Stimulated activated CD4-positive, alpha-beta T cell treated with anti-CD3 and anti-CD28 coated beads, Interleukin-15, amount 100 ng/mL, for 48 hours (primary cell): Measurements from ENCODE around the gene C1QTNF5.

ENCODE experiments used
- DNase-seq, 2 donors: peaks; one replicate each; pipeline ENCODE4 v3.0.0-alpha.2; 2020; ENCODE audit warnings: low read depth in 2 of 2

Gene C1QTNF5

DNA sequence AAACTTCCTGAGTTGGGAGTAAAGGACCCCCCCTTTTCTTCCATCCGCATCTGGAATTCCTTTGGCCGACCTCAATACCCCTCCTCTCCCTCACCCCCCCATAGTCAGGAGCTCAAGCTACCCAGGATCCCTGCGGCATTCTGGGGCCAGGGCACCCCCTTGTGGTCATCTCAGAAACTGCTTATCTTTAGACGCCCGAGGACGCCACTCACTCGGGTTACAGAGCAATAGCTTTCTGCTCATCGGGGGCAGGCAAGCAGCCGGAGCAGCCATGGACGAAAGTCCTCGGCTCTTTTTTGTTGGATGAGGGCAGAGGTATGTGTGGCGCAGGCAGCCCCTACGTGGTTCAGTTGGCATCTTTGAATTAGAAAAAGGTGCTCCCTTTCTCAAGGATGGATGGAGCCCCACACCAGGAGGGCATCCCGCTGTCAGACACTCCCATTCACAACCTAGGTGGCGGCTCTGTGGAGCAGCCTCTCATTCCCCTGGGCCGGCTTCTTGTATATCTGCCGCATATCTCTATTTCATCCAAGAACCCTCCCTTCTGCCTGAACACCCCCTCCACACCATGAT, 2.3 kb downstream of the C1QTNF5 start:
- DNase-seq, result peak in 1 of 2 donors; percentile 52

DNA sequence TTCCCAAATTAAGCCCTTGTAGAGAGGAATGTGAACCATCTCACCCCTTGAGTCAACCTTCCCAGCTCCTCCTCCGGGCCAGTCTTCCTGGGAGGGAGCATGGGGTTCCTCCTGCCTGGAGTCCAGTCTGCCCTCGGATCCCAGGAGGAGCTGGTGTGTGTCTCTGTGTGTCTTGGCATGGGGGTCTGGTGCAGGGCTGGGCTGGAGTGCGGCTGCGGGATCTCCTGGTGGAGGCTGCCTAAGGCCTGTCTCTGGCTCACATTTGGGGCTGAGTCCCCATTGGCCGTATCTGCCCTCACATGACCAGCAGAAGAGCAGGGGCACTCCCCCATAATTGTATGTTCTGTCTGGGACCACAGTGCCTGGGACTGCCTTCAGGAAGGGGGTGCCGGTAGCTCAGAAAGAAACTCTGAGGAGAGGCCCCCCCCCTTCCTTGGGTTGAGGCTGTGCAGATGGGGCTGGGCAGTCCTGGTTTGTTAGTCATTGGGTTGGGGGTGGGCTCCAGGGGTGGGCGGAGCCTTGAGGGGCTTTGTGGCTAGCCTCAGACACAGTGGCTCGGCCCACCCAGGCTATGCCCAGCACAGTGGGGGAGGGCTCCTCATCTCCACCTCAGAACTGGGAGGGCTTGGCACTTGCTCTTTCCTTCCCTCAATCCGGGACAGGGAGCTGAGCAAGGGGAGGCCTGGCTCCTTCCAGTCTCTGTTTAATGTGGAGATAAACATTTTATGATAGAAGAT, 2.9 kb downstream of the C1QTNF5 start:
- no peak for DNase-seq

DNA sequence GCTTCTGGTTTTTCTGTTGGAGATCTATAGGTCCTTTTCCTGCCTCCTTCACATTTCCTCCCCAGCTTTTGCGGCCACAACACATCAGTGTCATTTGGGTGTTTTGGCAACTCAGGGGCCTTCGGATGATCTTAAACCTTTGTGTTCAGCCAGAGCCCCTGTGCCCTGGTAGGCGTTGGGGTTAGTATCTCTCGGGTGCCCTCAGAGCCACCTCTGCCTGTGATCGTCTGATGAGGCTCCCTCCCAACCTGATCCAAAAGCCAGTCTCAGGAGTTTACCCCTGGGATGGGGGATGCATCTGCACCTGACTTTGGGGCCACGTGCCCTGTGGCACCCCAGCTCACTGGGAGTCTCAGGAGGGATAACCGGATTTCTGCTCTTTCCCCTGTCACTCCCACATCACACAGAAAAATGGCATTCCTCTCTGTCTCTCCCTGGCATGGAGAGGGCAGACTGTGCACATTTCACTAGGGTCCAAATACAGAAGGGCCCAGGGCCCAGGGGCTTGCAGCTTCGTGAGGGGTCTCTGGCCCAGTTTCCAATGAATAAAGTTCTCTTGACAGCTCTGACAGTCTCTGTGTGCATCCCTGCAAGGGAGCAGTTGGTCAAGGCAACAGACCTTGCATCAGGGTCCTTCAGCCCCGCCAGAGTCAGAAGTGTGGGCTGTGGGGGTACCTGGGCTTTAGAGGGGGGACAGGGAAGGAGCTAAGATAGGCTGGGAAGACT, 3.8 kb downstream of the C1QTNF5 start:
- DNase-seq, result no peak

DNA sequence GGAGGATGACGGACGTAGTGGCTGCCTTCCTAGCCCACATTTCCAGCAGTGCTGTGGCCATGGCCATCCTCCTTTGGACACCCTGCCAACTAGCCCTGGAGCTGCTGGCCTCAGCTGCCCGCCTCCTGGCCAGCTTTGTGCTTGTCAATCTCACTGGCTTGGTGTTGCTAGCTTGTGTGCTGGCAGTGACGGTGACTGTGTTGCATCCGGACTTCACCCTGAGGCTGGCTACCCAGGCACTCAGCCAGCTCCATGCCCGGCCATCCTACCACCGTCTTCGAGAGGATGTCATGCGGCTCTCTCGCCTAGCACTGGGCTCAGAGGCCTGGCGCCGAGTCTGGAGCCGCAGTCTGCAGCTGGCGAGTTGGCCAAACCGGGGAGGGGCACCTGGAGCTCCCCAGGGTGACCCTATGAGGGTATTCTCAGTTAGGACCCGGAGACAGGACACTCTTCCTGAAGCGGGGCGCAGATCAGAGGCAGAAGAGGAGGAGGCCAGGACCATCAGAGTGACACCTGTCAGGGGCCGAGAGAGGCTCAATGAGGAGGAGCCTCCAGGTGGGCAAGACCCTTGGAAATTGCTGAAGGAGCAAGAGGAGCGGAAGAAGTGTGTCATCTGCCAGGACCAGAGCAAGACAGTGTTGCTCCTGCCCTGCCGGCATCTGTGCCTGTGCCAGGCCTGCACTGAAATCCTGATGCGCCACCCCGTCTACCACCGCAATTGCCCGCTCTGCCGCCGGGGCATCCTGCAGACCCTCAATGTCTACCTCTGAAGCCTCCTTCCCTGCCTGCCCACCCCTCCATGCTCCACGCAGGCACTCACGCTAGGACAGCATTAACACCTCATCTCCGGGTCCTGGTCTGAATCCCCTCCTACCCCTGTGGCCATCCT, 4.8 kb downstream of the C1QTNF5 start:
- DNase-seq, result no peak

DNA sequence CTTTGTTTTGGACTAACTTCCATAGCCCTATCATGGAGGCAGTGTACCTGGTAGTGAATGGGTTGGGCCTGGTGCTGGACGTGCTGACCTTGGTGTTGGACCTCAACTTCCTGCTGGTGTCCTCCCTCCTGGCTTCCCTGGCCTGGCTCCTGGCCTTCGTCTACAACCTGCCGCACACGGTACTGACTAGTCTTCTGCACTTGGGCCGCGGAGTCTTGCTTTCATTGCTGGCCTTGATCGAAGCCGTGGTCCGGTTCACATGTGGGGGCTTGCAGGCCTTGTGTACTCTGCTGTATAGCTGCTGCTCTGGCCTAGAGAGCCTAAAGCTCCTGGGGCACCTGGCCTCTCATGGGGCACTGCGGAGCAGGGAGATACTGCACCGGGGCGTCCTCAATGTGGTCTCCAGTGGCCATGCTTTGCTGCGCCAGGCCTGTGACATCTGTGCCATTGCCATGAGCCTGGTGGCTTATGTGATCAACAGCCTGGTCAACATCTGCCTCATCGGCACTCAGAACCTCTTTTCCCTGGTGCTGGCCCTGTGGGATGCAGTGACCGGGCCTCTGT, 5.5 kb downstream of the C1QTNF5 start:
- no peak for DNase-seq

DNA sequence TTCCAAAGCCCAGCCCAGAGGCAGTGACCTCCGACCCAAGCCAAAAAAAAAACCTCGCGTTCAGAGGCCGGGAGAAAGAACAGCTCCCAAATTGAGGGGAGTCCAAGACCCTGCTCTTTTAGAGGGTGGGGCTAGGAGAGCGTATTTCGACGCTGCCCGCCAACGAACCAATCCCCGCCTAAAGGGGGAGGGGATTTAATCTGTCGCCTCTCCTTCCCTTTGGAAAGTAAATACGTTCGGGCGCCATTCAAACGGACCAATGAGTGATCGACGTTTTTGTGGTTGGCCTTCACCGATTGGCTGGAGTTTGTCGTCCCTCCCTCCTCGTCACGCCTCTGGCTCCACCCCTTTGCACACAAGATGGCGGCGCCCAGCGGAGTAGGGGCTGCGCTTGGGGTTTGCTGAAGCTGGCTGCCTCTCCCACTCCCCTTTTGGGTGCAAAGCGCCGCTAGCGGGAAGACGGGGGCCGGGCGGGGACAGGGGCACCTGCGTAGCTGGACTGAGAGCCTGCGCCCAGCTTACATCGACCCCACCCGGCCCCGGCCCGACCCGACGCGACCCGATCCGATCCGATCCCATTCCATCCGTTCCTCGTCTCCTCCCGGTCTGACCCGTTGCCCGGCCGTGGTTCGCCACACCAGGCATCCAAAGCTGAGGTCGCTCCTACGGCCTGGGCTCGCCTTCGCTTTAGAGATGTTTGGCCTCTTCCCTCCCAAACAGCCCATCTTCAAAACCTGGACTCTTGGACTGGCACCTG, 6.3 kb downstream of the C1QTNF5 start, which contains the start of gene RNF26:
TSS of gene RNF26 (plus strand) at position 354 of the 757 bp plus-strand sequence. CDS start 596 bp downstream, outside the sequence.
- peak; percentile 88 to 91 for DNase-seq

DNA sequence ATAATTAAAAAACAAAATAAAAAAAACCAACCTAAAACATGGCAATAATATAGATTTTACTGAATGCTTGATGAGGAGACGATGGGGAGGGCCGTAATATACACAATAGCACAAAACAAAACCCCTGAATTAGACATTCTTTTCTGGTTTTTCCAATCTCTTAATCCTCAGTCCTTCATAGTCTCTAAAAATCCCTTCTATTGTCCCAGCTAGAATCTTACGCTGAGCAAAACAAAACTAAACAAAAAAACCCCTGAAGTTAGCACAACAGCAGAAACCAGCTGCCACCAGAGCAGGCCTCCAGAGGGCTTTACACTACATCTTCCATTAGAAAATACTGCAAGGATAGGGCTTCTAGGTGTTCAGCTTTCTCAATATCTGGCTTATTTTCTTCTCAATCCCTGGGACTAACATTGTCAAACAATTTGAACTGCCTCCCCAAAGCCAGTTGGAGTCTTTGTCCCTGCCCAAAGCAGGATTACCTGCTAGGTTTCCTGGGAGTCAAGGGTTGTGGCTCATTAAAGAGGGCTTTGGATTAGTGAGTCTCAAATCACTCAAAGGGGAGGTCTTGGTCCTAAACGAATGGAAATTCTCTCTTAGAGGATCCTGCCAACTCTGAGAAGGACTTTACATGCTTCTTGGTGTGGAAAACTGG, 8.4 kb downstream of the C1QTNF5 start:
- DNase-seq, result no peak

DNA sequence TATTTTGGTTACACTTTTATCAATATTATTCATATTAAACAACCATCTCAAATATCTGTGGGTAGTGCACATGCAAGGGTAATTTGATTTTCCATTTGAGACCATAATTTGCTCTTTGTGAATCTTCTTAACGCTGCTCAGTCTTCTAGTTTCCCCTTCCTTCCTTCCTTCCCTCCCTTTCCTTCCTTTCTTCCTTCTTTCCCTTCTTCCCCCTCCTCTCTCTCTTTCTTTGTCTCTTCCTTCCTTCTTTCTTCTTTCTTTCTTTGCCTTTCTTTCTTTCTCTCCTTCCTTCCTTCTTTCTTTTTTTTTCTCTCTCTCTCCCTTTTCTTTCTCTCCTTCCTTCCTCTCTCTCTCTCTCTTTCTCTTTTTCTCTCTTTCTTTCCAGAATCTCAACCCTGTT, 10.4 kb downstream of the C1QTNF5 start:
- DNase-seq, result no peak

DNA sequence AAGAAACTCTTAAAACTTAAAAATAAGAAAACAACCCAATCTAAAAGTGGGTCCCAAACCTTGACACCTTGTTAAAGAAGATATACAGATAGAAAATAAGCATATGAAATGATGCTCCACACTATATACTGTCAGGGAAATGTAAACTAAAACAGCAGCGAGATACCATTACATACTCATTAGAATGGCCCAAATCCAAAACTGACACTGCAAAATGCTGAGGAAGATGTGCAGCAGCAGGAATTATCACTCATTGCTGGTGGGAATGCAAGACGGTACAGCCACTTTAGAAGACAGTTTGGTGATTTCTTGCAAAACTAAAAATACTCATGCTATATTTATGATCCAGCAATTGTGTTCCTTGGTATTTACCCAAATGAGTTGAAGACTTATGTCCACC, 11.4 kb downstream of the C1QTNF5 start:
- DNase-seq, result no peak

DNA sequence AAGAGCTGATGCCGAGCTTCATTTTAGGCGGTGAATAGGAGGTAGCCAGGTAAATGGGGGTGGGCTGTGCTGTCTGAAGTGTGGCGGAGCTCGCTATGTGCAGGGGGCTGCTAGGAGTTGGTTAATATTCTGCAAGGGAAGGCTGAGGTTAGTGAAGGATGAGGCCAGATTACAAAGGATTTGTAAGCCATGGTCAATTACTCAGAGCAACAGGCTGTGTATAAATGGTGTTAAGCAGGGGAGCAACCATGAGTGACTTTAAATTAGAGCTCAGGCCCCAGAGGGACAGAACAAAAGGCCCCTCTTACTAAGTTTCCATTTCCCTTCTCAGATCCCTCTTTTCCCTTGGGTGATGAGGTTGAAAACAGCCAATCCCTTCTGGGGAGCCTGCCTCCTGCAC, 16.5 kb downstream of the C1QTNF5 start:
- no peak for DNase-seq

DNA sequence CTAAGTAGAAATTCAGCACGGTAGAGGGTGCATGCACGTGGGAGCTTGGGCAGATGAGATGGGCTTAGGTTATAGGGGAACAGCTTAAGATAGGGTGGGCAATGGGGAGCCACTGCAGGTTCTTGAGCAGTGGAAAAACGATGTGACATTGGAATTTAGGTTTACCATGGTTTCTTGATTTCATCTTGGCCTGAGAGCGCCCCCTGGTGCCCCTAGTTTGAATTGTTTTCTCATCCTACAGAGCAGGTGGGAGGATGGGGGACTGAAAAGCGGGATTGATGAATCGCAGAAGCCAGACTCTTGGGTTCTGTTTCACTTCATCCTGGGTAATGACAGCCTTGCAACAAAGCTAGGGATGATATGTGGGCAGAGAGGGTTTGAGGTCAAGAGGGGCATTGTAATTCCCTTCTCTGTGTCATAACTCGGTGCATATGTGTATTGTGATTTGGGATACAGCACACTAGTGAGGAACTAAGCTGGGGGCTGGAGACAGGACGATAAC, 17.1 kb downstream of the C1QTNF5 start:
- peak; percentile 49 to 81 for DNase-seq

DNA sequence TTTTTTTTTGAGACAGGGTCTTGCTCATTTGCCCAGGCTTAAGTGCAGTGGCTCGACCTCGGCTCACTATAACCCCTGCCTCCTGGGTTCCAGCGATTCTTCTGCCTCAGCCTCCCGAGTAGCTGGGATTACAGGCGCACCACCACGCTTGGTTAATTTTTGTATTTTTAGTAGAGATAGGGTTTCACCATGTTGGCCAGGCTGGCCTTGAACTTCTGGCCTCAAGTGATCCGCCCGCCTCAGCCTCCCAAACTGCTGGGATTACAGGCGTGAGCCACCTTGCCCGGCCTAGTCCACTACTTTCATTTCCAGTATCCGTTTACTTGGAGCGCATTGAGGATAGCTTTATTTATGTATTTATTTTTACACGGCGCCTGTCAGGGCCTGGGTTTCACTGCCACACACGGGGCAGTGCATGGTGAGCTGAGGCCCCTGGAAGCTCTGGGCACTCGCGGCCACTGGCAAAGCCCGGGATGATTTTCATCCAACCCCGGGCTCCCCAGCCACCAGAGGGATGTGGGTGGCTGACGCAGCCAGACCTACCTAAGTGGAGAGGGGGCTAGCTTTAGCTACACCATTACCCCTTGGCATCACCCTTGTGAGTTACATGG, 17.7 kb downstream of the C1QTNF5 start:
- no peak for DNase-seq

DNA sequence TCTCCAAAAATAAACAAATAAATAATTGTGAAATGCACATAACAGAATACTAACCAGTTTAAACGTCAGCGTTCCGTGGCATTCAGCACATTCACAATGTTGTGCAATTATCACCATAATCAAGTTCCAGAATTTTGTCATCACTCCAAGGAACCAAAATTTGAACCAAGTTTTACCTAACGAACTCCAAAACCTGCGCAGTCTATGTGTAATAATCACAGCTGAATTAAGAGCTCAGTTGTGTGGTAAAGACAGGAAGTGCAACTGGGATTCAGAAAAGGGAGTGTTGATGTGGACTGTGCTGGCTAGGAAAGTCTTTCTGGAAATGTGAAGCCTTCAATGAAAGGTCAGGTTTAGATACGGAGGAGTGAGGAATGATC, 18.3 kb downstream of the C1QTNF5 start:
- DNase-seq, result no peak

DNA sequence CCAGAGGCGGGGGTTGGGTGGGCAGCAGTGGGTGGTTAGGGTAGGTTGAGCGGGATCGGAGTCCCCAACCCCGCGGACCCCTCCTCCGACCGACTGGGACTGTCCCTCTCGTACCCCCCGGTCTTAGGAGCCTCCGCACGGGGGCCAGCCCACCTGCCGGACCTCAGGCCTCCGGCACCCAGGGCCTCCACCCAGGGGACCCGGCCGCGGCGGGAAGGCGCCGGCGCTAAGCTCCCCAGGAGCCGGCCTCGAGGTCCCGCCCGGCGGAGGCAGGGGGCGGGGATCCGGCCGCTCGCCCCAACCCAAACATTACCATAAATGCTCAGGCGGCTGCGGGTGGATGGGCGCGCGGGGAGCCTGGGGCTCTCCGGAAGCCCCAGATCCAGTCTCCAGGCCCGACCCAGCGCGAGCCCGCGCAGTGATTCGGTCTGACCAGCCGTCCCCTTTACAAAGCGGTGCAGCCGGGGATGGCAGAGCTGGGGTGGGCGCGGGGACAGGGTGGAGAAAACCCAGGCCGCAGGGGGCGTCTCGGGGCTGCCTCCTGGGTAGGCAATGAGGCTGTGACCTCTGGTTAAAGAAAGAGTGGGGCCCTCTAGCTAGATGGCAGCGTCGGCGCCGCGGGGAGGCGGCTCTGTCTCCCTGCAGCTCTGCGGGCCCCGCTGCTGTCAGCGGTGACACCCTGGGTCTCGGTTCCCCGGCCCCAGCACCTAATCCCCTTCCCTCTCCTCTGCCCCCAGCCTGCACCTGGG, 19.7 kb downstream of the C1QTNF5 start:
- DNase-seq, result peak in 1 of 2 donors; percentile 42

DNA sequence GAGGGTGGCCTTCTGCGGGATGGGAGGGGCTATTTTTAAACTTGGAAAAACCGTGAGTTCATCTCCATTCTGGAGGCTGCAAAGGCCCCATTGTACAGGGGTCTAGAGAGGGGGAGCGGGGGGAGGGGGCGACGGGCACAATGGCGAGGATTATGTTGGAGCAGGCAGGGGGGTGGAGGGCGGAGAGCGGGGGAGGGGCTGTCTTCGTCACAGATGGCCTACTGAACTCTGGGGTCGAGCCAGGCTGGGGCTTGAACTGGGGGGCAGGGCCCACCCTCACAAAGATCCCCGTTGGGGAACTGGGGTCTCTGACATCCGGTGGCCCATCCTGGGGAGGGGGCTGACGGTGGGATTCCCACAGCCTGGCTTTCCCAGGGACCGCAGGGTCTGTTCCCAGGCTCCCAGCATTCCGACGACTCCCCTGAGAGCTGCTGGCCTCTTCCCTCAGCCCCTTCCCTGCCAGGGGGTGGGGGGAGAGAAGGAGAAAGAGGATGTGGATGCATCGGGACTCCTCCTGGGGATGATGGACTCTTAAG, 20.4 kb downstream of the C1QTNF5 start:
- no peak for DNase-seq

DNA sequence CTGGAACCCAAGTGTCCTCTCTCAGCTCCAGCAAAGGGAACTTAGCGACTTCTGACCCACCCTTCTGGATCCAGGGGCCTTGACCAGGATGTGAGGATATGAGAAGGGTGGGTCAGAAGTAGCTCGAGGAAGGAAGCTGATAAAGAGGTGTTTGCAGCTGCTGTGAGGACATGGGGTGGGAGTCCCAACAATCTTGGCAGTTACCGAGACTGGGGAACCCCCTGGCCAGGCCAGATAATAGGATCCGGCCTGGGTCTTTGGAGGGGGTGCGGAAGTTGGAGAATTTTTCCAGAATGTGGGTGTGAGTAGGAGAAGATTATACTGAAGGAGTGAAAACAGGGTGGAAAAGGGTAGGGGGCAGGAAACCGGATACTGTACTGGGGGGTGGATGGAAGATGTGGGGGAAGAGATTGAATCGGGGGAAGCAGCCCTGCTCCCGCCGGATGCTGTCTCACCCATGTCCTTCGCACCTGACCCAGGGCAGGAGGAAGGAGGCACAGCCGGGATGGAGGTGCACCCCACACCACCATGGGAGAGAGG, 20.9 kb downstream of the C1QTNF5 start:
- DNase-seq, result no peak

DNA sequence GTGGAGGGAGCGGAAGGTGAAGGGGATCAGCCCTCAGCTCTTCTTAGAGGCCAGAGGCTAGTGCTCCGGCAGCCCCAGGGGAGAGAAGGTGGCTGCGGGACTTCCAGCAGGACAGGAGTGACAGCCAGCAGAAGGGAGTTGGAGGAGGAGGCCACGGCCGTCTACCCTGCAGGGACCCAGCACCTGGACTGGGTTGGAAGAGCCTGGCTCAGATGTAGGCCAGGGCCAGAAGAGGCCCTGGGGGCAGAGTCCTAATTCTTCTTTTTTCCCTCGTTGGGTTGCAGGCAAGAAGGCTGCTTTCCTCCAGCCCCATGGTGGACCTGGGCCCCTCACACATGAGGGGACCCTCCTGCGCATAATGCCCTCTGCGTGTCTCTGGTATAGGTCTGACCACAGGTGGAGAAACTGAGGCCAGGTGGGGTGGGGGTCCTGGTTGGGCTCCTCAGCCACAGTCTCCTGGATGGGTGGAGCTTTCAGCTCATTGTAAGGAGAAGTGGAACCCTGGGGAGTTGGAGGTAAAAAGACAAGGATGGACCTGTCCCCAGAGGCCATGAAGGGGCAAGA, 21.5 kb downstream of the C1QTNF5 start:
- DNase-seq, result no peak
